MG63 (cell line): Measurements from ENCODE around the gene SH2D4B. TPM values are rescaled to one million over a fixed set of nuclear protein-coding genes. Genes with fewer than 3 reads are reported as not detected.

Experiments
- DNase-seq: peaks from one replicate; pipeline ENCODE4 v3.0.0-alpha.2; 2020
- H3K27me3 ChIP-seq: fragments of 250-450 bp; sonication (Bioruptor Pico); 2 replicates; pipeline ENCODE4 v1.5.1; 2020; ENCODE audit warnings: mild to moderate bottlenecking, moderate library complexity
- H3K36me3 ChIP-seq: fragments of 250-450 bp; sonication (Bioruptor Pico); 2 replicates; pipeline ENCODE4 v1.5.1; 2020; ENCODE audit warnings: mild to moderate bottlenecking, moderate library complexity
- H3K4me3 ChIP-seq: fragments of 250-450 bp; sonication (Bioruptor Pico); 2 replicates; pipeline ENCODE4 v1.5.1; 2020; ENCODE audit warnings: mild to moderate bottlenecking, moderate library complexity
- H3K9me3 ChIP-seq: fragments of 250-450 bp; sonication (Bioruptor Pico); 2 replicates; pipeline ENCODE4 v1.5.1; 2020; ENCODE audit warnings: mild to moderate bottlenecking, moderate library complexity
- total RNA-seq: library from RNA; depleted of rRNA; stranded (reverse); fragments of >200 nt; shearing (Covaris generic); gene quantifications from 2 replicates; pipeline ENCODE4 v1.2.3, GENCODE V29; 2014; ENCODE audit warnings: low replicate concordance

The SH2D4B gene
- total RNA-seq, 1 experiment from 2014 or later = not detected

- H3K36me3 ChIP-seq = no peaks in the 10 kb centered on the region
- H3K27me3 ChIP-seq = no peaks in the 10 kb centered on the region
- no peak for DNase-seq
- H3K4me3 ChIP-seq = no peak overlapping the region
- H3K9me3 ChIP-seq = no peaks in the 10 kb centered on the region
These were observed 123.8 kb downstream of the SH2D4B start for GRCh38 chr10:80661526-80661925.

DNA sequence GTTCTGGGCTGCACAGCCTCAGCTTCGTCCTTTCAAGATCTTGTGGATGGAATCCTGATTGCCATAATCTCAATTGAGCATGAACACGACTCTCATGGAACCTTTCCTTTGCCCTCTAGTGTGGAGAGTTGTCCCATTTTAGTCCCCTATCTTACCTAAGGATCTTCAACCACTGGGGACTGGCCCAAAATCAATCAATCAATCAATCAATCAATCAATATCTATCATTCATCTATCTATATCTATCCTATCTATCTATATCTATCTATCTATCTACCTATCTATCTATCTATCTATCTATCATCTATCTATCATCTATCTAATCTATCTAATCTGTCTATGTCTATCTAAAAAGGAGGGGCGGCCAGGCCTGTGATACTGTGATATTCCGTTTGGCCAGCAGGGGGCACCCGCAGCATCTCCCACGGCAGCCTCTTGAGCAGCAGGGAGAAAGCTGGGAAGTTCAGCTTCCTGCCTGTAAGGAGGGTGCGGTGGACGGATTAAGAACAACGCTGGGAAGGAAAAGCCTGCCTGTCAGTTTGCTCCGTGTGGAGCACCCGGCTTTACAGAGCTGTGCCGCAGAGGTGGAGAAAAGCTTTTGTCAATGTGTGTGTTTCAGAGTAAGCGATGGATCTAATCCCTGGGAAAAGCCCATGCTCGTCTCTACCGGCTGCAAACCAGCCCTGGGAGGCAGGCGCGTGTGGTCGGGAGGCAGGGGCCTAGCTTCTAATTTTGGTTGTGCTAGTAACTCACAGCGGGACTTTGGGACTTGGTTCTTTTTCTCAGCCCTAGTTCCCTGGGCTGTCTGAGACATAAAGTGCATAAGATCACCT, 124.9 kb downstream of the SH2D4B start:
- H3K4me3 ChIP-seq = peak overlapping the region; percentile 39
- peak; percentile 75 for DNase-seq
- no peaks in the 10 kb centered on the region for H3K9me3 ChIP-seq
- H3K36me3 ChIP-seq = no peaks in the 10 kb centered on the region
- H3K27me3 ChIP-seq = no peaks in the 10 kb centered on the region

- H3K27me3 ChIP-seq = no peaks in the 10 kb centered on the region
- H3K36me3 ChIP-seq = no peaks in the 10 kb centered on the region
- no peak overlapping the region for H3K4me3 ChIP-seq
- peak; percentile 57 for DNase-seq
- H3K9me3 ChIP-seq = no peaks in the 10 kb centered on the region
These were observed 126.5 kb downstream of the SH2D4B start for GRCh38 chr10:80664071-80664680.

GRCh38 chr10:80669485-80669884, 131.8 kb downstream of the SH2D4B start:
- Histone ChIP-seq H3K36me3 (no peaks in the 10 kb centered on the region), H3K4me3 (no peak overlapping the region), H3K9me3 (no peaks in the 10 kb centered on the region), H3K27me3 (no peaks in the 10 kb centered on the region)
- DNase-seq = no peak

GRCh38 chr10:80670774-80671173, 133.1 kb downstream of the SH2D4B start:
- Histone ChIP-seq H3K27me3 (no peaks in the 10 kb centered on the region), H3K4me3 (no peak overlapping the region), H3K36me3 (no peaks in the 10 kb centered on the region), H3K9me3 (no peaks in the 10 kb centered on the region)
- DNase-seq = no peak

DNA sequence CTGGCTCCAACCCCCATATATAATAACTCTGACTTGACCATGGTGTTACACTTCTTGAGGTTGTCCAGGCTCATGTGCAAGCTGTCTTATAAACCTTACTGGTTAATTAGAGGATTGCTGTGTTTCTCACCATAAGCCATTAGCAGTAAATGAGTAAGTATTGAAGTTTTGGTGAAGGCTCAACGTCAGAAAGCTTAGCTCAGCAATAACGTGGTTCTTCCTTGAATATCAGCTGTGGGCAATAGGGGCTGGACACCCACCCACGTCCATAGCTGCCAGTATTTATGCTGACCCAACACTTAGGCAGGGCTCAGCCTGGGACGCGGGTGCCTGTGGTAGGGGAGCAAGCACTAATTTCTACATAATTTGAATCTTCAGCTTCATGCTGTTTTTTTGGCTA, 134.1 kb downstream of the SH2D4B start:
- Histone ChIP-seq H3K36me3 (no peaks in the 10 kb centered on the region), H3K9me3 (no peaks in the 10 kb centered on the region), H3K27me3 (no peaks in the 10 kb centered on the region), H3K4me3 (no peak overlapping the region)
- DNase-seq = no peak

DNA sequence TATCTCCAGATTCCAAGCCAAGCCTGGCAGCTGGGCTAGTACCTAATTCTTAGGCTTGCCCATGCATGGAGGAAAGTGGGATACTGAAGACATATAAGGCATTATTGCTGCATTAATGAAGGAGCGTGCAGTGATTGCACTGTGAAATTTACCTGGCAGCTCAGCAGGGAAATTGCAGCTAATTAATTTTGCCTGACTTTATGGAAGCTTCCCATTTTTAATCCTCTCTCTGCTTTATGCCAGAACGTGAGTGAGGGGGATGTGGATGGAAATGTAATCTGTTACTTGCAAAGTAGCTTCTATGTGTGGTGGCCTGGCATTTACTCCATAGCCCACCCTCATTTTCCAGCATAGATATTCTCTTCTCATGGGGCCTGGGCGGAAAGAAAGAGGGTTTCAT, 134.9 kb downstream of the SH2D4B start:
- no peaks in the 10 kb centered on the region for H3K9me3 ChIP-seq
- no peaks in the 10 kb centered on the region for H3K36me3 ChIP-seq
- H3K27me3 ChIP-seq = no peaks in the 10 kb centered on the region
- no peak for DNase-seq
- H3K4me3 ChIP-seq = no peak overlapping the region

GRCh38 chr10:80674809-80675208, 137.1 kb downstream of the SH2D4B start:
- Histone ChIP-seq H3K27me3 (no peaks in the 10 kb centered on the region), H3K4me3 (no peak overlapping the region), H3K36me3 (no peaks in the 10 kb centered on the region), H3K9me3 (no peaks in the 10 kb centered on the region)
- no peak for DNase-seq

DNA sequence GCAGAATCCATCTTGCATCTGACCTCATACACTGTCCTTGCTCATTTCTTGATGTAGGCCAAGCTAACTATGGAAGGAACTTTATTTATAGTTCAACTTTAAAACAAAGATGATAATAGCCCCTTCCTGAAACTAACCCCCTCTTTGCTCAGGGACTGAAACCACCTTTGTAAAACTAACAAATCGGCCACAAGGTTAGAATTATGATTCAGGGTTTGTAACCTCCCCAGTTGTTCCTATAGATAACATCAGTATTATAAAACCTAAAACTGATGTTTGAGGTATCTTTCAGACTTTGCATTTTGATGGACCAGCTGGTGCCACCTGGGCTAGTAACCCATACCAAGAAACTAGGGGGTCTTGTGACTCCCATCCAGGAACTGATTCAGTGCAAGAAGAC, 143.4 kb downstream of the SH2D4B start:
- no peak overlapping the region for H3K4me3 ChIP-seq
- no peaks in the 10 kb centered on the region for H3K9me3 ChIP-seq
- no peak for DNase-seq
- H3K27me3 ChIP-seq = no peaks in the 10 kb centered on the region
- no peaks in the 10 kb centered on the region for H3K36me3 ChIP-seq

GRCh38 chr10:80684259-80684658, 146.6 kb downstream of the SH2D4B start:
- no peak for DNase-seq

GRCh38 chr10:80685355-80685754, 147.7 kb downstream of the SH2D4B start:
- H3K36me3 ChIP-seq = no peaks in the 10 kb centered on the region
- H3K27me3 ChIP-seq = no peaks in the 10 kb centered on the region
- no peak for DNase-seq
- H3K9me3 ChIP-seq = no peaks in the 10 kb centered on the region
- H3K4me3 ChIP-seq = no peak overlapping the region

More at GRCh38 chr10:80684259-80684658, 146.6 kb downstream of the SH2D4B start:
- H3K36me3 ChIP-seq = no peaks in the 10 kb centered on the region
- no peaks in the 10 kb centered on the region for H3K27me3 ChIP-seq
- no peak overlapping the region for H3K4me3 ChIP-seq
- no peaks in the 10 kb centered on the region for H3K9me3 ChIP-seq

- Histone ChIP-seq H3K4me3 (no peak overlapping the region), H3K27me3 (no peaks in the 10 kb centered on the region; the same call in 1 of the 2 replicates), H3K36me3 (no peaks in the 10 kb centered on the region), H3K9me3 (no peaks in the 10 kb centered on the region)
- DNase-seq = no peak
These were observed 149.2 kb downstream of the SH2D4B start for GRCh38 chr10:80686734-80687475.

DNA sequence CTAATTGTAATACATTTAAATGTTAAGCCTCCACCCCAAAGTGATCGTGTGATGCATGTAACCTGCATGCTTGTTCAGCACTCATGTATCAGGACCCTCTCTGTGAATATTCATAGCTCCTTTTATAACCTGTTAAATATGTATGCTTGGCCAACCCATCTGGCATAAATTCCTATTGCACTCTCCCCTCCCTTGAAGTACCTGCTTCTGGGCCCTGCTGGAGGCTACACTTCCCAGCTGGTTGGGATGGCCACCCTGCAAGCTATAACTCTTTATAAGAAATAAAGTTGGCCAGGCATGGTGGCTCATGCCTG, 149.7 kb downstream of the SH2D4B start:
- Histone ChIP-seq H3K27me3 (no peaks in the 10 kb centered on the region; the same call in 1 of the 2 replicates), H3K36me3 (no peaks in the 10 kb centered on the region), H3K4me3 (no peak overlapping the region), H3K9me3 (no peaks in the 10 kb centered on the region)
- DNase-seq = no peak

GRCh38 chr10:80690434-80690833, 152.7 kb downstream of the SH2D4B start:
- H3K36me3 ChIP-seq = no peaks in the 10 kb centered on the region
- H3K9me3 ChIP-seq = no peaks in the 10 kb centered on the region
- H3K27me3 ChIP-seq = no peaks in the 10 kb centered on the region; the same call in 1 of the 2 replicates
- no peak overlapping the region for H3K4me3 ChIP-seq
- DNase-seq = no peak

DNA sequence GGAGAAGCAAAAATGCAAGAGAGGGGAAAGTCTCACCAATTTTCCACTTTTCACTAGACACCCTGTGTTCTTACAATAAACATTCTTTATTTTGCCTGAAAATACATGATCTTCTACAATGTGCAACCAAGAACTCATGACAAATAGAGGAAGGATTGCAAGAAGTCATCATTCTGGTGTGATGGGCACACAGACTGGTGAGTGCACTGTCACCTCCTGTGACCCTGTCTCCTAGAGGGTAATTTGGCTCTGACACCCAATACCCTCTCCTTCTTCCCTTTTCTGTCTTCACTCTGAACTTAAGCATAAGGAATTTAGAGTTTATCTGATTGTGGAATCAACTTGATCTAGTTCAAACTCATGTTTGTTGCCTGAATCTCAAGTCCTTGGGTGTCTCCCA, 153.7 kb downstream of the SH2D4B start:
- H3K36me3 ChIP-seq = no peaks in the 10 kb centered on the region
- H3K4me3 ChIP-seq = no peak overlapping the region
- H3K27me3 ChIP-seq = no peaks in the 10 kb centered on the region; the same call in 1 of the 2 replicates
- DNase-seq = no peak
- H3K9me3 ChIP-seq = no peaks in the 10 kb centered on the region

DNA sequence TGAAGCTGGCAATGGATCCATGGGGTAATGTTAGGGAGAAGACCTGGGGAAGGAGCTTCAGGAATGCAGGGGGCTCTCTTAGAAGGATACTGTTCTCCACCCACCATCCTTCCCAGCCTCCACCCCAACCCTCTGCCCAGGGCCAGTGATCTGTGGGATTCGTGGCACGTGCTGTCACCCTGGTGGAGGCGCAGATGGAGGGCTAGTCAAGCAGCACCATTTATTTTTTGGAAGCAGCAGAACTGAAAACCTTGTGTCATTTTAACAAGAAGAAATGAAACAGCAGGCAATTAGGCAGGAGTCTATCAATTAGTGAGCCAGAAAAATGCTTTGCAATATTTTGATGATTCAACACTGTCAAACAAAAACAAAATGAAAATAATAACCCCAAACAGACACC, 155.9 kb downstream of the SH2D4B start:
- Histone ChIP-seq H3K4me3 (no peak overlapping the region), H3K9me3 (no peaks in the 10 kb centered on the region), H3K27me3 (no peaks in the 10 kb centered on the region; the same call in 1 of the 2 replicates), H3K36me3 (no peaks in the 10 kb centered on the region)
- DNase-seq = no peak

DNA sequence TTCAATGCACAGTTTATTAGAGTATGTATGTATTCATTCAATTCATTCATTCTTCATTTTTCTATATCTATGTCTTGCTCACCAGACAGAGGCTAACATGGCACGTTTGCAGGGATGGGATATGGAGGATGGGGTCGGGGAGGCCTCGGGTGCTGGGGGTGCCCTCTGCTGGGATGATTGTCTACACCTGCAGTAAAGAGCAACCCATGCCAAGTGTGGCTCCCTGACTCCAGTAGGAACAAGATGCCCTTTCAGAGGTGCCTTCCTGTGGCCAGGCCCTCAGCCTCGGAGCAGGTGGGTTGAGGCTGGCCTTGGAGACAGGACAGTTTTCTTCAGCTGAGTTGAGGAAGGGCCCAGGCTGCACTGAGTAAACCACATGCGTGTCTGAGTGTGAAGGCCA, 157.2 kb downstream of the SH2D4B start:
- no peak for DNase-seq
- no peaks in the 10 kb centered on the region; the same call in 1 of the 2 replicates for H3K27me3 ChIP-seq
- H3K4me3 ChIP-seq = no peak overlapping the region
- no peaks in the 10 kb centered on the region for H3K9me3 ChIP-seq
- no peaks in the 10 kb centered on the region for H3K36me3 ChIP-seq
